ENCODE data around the gene FAM168B.

Gene FAM168B

GRCh38 chr2:131016826-131017741, 76.2 kb downstream of the FAM168B start:
- TF ChIP-seq ZNF274 (IDR thresholded peaks at IDR 0.05; ENCODE audit: low read depth, low read length), result no peak
- no peak overlapping the region for H3K4me3 ChIP-seq (ENCODE audit: low read length)

- TF ChIP-seq ZNF274 (IDR thresholded peaks at IDR 0.05; ENCODE audit: low read depth, low read length), result no peak
- no peak overlapping the region for H3K4me3 ChIP-seq (ENCODE audit: low read length)
Measured at GRCh38 chr2:131015764-131016163, 77.5 kb downstream of the FAM168B start.

- H3K4me3 ChIP-seq (ENCODE audit: low read length), result no peak overlapping the region
- no peak for TF ChIP-seq ZNF274 (IDR thresholded peaks at IDR 0.05; ENCODE audit: low read depth, low read length)
Measured at GRCh38 chr2:131014141-131014540, 79.1 kb downstream of the FAM168B start.

- no peak for TF ChIP-seq ZNF274 (IDR thresholded peaks at IDR 0.05; ENCODE audit: low read depth, low read length)
- H3K4me3 ChIP-seq (ENCODE audit: low read length), result no peak overlapping the region
Measured at GRCh38 chr2:131011486-131011885, 81.8 kb downstream of the FAM168B start.

- no peak overlapping the region for H3K4me3 ChIP-seq (ENCODE audit: low read length)
Measured at GRCh38 chr2:131010566-131010965, 82.7 kb downstream of the FAM168B start.

GRCh38 chr2:131009713-131010475, 83.4 kb downstream of the FAM168B start:
- H3K4me3 ChIP-seq (ENCODE audit: low read length), result no peak overlapping the region
- TF ChIP-seq ZNF274 (IDR thresholded peaks at IDR 0.05; ENCODE audit: low read depth, low read length), result no peak

More at GRCh38 chr2:131010566-131010965, 82.7 kb downstream of the FAM168B start:
- TF ChIP-seq ZNF274 (IDR thresholded peaks at IDR 0.05; ENCODE audit: low read depth, low read length), result no peak

DNA sequence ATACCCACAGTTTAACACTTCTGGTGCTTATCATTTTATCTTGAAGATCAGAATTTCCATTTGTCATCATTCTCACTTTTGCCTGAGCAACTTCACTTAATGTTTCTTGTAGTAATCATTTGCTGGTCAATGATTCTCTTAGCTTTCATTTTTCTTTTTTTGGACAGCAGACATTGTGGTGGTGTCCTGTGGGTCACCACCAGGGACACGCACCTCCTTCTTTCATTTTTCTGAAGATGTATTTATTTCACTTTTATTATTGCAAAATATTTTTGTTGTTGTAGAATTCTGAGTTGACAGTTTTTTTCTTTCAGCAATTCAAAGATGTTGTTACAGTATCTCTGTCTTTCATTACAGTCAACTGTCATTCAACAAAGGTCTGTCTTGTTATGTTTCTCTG, 84.3 kb downstream of the FAM168B start:
- TF ChIP-seq ZNF274 (IDR thresholded peaks at IDR 0.05; ENCODE audit: low read depth, low read length), result no peak
- H3K4me3 ChIP-seq (ENCODE audit: low read length), result no peak overlapping the region

GRCh38 chr2:131006561-131006960, 86.7 kb downstream of the FAM168B start:
- TF ChIP-seq ZNF274 (IDR thresholded peaks at IDR 0.05; ENCODE audit: low read depth, low read length), result no peak
- no peak overlapping the region for H3K4me3 ChIP-seq (ENCODE audit: low read length)

- no peak for TF ChIP-seq ZNF274 (IDR thresholded peaks at IDR 0.05; ENCODE audit: low read depth, low read length)
- H3K4me3 ChIP-seq (ENCODE audit: low read length), result no peak overlapping the region
Measured at GRCh38 chr2:131005216-131005935, 87.9 kb downstream of the FAM168B start.

- no peak overlapping the region for H3K4me3 ChIP-seq (ENCODE audit: low read length)
- no peak for TF ChIP-seq ZNF274 (IDR thresholded peaks at IDR 0.05; ENCODE audit: low read depth, low read length)
Measured at GRCh38 chr2:131004446-131005209, 88.6 kb downstream of the FAM168B start.

DNA sequence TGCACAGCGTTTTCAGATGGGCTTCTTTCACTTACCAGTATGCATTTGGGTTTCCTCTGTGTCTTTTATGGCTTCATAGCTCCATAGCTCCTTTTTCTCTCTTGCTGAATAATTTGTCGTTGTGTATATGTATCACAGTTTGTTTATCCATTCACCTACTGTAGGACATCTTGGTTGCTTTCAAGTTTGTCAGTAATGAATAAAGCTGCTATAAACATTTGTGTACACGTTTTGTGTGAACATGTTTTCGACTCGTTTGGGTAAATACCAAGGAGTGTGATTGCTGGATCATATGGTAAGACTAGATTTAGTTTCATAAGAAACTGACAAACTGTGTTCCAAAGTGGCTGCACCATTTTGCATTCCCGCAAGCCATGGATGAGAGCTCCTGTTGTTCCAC, 94.7 kb downstream of the FAM168B start:
- no peak for TF ChIP-seq ZNF274 (IDR thresholded peaks at IDR 0.05; ENCODE audit: low read depth, low read length)
- H3K4me3 ChIP-seq (ENCODE audit: low read length), result no peak overlapping the region
